Stimulated activated CD4-positive, alpha-beta T cell treated with anti-CD3 and anti-CD28 coated beads, Interleukin-4, amount 100 ng/mL, for 24 hours (primary cell): ENCODE data around the gene SLCO3A1.
"Not testable (repeated sequence)": the region's sequence is repeated elsewhere in the genome, so short reads cannot be mapped to it uniquely, and the experiment has no call there.

Source experiments
- DNase-seq: peaks from one replicate; pipeline ENCODE4 v3.0.0-alpha.2; 2020

SLCO3A1 gene

DNA sequence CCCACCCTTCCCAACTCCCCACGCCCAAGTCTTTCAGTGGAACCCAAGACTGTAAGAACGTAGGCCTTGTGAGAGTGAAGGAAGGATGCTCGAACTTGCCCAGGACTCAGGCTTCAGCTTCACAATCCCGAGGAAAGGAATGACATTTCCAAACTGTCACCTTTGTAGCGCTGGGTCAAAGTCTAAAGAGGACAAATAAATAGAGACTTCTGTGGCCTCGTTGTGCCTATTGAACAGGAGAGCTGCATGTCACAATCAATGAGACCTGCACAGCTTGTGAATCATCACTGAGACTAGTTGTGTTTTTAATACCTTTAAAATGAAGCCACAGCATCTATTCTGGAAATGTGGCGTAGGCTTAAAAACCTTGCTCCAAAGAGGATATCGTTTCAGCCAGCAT is 317.4 kb downstream of the SLCO3A1 start:
- DNase-seq = no peak

DNA sequence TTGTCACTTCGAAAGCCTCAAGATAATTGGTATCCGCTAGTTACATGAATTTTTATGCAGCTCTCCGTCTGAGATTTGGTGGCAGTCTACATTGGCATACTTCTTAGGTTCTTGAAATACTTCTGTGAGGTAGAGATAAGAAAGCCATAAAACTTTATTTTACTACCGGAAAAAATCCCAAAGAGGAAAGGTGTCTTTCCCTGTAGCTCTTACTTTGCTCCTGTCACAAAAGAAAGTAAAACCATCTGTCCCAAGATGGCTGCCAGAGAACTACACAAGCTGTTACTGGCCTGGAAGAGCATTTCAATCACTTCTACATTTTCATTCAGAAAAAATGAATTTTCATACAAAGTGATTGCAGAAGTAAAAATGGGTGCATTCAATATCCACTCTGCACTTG is 325.4 kb downstream of the SLCO3A1 start:
- no peak for DNase-seq

DNA sequence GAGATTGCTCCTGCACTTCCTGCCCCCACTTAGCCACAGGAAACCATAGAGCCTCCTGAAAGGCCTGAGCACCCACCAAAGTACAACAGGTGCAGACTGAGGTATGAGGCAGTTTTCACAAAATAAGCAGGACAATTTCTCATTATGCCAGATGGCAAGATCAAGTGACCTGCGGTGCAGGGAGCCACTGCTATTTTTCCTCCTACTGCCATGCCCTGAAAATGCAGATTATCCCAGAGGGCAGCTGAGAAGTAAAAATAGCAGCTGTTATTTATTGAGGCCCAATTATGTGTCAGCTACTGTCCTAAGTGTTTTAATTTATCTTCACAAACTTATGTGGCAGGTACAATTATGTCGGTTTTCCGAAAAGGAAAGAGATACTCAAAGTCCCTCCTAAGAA is 330.6 kb downstream of the SLCO3A1 start:
- DNase-seq = no peak

DNA sequence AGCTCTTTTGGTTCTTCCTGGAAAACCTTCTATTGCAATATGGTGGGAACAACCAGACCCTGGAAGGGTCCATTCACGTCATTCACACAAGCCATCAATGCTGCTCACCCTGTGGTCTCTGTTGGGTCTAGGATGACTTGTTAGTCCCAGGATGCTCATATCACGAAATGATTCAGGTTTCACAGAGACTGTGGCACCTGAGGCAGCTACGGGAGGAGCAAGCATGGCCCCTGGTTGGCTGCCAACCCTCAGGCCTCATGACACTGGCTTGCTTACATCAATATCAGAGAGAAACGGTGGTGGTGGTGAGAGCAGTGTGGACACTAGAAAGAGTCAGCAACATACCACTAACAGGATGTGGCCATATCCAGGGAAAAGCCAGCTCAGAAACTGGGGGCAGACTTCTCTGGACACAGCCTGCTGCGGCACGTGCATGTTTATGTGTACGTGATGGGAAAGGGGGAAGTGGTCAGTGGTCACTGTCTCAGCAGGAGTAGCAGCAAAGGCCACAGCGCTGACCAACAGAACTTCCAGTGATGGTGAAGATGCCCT is 331.2 kb downstream of the SLCO3A1 start:
- DNase-seq = no peak

DNA sequence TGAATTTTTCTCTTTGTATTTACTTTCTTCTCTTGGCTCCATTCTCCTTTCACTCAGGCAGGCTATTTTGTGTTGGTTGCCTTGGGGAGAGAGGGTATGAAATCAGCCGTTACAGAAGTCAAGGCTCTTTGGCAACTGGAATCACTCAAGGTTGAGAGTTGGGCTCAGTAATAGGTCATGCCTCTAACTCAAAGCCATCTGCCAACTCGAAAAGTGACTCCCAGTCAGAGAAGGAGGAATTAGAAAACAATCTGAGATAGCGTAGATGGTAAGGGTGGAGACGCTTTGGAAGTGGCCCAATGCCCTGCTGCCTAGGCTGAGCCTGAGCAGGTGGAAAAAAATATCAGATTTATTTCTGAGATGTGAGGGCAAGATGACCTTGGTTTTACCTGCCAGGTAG is 334.5 kb downstream of the SLCO3A1 start:
- DNase-seq = no peak

DNA sequence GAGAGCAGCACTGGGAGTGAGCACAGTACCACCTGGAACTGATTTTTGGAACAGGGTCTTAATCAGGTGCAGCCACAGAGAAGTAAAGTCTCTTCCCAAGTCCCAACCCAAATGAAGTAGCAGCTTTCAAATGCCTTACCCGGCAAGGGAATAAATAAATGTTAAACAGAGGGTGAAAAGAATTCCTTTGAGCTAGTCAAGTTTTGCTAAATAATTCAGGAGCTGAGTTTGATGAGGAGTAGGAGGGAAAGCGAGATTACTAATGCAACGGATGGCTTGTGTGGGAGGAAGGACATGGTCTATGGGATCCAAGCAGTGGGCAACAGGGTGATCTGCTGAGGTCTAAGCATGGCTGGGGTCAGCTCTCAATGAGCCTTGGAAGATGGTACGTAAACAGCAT is 335.7 kb downstream of the SLCO3A1 start:
- DNase-seq = no peak

DNA sequence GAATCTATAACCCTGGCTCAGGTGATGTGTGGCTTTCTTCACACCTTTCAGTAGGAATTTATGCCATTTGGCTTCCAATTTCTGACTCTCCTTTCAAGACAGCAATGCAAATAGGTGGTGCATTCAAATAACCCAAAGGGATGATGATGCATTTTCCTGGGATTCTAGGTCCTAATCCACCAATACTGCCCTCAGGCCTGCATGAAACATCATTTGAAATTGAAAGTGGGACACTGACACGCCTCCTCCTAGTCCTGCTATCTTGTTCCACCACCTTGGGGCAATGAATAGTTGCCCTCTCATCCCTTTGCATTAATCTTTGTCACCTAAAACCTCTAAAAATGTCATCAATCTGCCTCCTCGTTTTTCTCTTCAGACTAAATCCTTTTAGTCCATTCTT is 341.7 kb downstream of the SLCO3A1 start:
- no peak for DNase-seq

DNA sequence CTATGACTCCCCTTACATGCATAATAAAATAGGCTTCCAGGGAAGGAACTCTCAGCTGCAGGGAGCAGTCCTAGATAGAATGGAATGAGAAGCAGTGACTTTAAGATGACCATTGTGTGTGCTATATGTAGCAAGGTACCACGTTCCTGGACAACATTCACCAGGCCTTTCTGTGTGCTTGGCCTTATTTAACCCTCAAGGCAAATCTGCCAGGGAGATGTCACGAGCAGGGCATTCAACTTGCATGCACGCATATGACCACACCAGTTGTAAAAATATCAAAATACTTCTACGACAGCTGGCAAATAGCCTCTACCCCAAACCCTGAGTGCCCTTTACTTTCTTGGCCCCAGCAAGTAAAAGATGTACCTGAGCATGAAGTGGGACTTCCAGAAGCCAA is 342.8 kb downstream of the SLCO3A1 start:
- no peak for DNase-seq

DNA sequence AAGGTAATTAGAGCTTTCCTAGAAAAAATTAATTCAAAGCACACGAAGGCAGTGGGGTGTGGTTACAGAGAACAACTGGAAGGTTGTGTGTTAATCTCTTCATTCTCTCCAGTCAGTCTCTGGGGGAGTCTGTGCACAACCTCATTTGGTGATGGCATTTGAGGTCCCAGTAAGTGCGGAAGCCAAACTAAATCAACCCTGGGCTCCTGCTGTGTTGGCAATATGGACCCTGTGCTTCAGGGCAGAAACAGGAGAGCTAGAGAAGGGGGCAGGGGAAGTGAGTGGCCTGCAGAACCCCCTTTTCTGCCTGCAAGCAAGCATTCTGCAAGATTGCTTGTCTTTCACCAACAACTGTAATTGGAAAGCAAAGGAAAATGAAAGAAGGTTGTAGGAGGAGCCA is 344.2 kb downstream of the SLCO3A1 start:
- DNase-seq = no peak

DNA sequence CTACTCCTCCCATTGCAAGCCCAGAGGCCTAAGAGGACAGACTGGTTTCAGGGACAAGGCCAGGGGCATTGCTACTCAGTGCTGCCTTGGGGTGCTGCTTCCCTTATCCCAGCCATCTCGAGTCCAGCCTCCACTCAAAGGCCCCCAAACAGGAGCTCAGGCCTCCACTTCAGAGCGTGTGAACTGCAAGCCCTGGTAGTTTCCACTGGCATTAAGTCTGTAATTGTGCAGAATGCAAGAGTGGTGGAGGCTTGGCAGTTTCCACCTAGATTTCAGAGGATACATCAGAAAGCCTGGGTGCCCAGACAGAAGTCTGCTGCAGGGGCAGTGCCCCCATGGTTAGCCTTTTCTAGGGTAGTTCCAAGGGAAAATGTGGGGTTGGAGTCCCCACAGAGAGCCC is 347.4 kb downstream of the SLCO3A1 start:
- DNase-seq = no peak

DNA sequence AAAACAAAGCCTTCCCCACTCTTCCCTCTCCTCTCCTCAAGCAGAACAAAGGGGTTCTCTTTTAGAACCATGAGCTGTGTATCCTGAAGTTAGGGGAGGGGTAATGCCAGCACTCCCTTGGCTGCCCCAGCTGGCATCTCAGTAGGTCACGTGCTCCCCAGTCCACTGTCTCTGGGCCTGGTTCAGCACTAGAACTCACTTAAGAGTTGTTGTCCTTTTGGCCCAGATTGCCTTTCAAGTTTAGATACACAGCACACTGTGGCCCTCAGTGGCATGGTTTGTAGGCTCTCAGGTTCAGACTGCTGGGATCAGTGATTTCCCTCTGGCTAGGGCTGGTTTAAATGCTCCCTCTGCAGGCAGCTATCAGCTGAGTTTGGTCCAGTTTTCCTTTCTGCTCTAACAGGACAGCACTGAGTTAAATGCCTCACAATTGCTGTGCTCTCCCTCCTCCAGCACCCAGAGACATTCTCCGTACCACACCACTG is 351.8 kb downstream of the SLCO3A1 start:
- DNase-seq = no peak

DNA sequence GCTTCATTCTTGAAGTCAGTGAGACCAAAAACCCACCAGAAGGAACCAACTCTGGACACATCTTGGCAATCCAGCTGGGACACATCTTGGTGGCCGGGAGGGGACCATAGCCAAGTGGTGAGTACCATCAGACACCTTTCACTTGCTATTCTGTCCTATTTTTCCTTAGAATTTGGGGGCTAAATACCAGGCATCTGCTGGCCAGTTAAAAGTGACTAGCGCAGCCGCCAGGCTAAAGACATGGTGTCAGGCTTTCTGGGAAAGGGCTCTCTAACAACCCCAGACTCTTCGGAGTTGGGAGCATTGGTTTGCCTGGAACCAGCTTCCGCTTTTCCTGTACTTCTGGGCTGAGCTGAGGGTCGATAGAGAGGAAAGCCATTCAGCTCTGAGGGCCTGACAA is 354.1 kb downstream of the SLCO3A1 start:
- DNase-seq = not testable (repeated sequence)
